GM12878 (cell line): ENCODE data around the gene CDH7.

ENCODE experiments used
- CEBPB ChIP-seq, 2 experiments: fragments of 150-350 bp in 1 of 2; IDR thresholded peaks; 2 replicates each; pipeline ENCODE4 v1.6.1; 2012 to 2014; ENCODE audit warnings: low read depth in 2 of 2, low read length in 2 of 2, borderline replicate concordance in 1 of 2, inconsistent platforms in 1 of 2
- CTCF ChIP-seq, 3 experiments: IDR thresholded peaks in 2 of 3; conservative IDR thresholded peaks in 1 of 3; 2 replicates each; pipeline ENCODE4 v1.5.1; 2011; ENCODE audit warnings: low read depth in 3 of 3, low read length in 3 of 3, mild to moderate bottlenecking in 3 of 3, control low read depth in 2 of 3, moderate library complexity in 2 of 3, inconsistent platforms in 1 of 3, mixed read lengths in 1 of 3; ENCODE audit not compliant: control insufficient read depth in 2 of 3, insufficient read depth in 1 of 3; ENCODE audit errors: extremely low read depth in 1 of 3
- CUX1 ChIP-seq: IDR thresholded peaks from 2 replicates; pipeline ENCODE4 v1.6.1; 2012; ENCODE audit warnings: improper control_type of control experiment, low read depth, low read length; ENCODE audit not compliant: insufficient replicate concordance

- TF ChIP-seq CUX1 (no peak), CTCF (IDR thresholded peaks at IDR 0.05 in 2 of 3, conservative IDR thresholded peaks at IDR 0.05 in 1 of 3; ENCODE audit: control insufficient read depth in 2 of 3, extremely low read depth in 1 of 3, insufficient read depth in 1 of 3, low read depth in 3 of 3, low read length in 3 of 3) (no peak), CEBPB (IDR thresholded peaks at IDR 0.05; ENCODE audit: borderline replicate concordance in 1 of 2, low read depth in 2 of 2, low read length in 2 of 2) (no peak)
Measured at GRCh38 chr18:65760457-65760856, 9.6 kb downstream of the CDH7 start.
